GM12874 (cell line): ENCODE results near the gene RYR3.

Experiments used
- CTCF ChIP-seq: IDR thresholded peaks from 2 replicates; pipeline ENCODE4 v1.5.1; 2011; ENCODE audit warnings: low read depth, mild to moderate bottlenecking, control low read depth, low read length, moderate library complexity; ENCODE audit not compliant: insufficient read depth

Gene RYR3

GRCh38 chr15:33840615-33841014, 529.8 kb downstream of the RYR3 start:
- TF ChIP-seq CTCF: no peak

GRCh38 chr15:33844186-33844585, 533.4 kb downstream of the RYR3 start:
- TF ChIP-seq CTCF: no peak

- TF ChIP-seq CTCF: no peak
Measured at GRCh38 chr15:33844597-33844996, 533.8 kb downstream of the RYR3 start.

GRCh38 chr15:33846142-33846541, 535.4 kb downstream of the RYR3 start:
- TF ChIP-seq CTCF: no peak

GRCh38 chr15:33846862-33847261, 536.1 kb downstream of the RYR3 start:
- no peak for TF ChIP-seq CTCF

GRCh38 chr15:33848011-33848410, 537.2 kb downstream of the RYR3 start:
- TF ChIP-seq CTCF: no peak

GRCh38 chr15:33851079-33851478, 540.3 kb downstream of the RYR3 start:
- no peak for TF ChIP-seq CTCF

- TF ChIP-seq CTCF: no peak
Measured at GRCh38 chr15:33852094-33852493, 541.3 kb downstream of the RYR3 start.
